Breast epithelium (tissue), 3 donors: ENCODE measurements around the gene MAPK8.

Experiments used
- POLR2A ChIP-seq: fragments of 450-650 bp; IDR thresholded peaks from one replicate; pipeline ENCODE4 v1.6.1; 2016; ENCODE audit warnings: antibody characterized with exemption, mild to moderate bottlenecking, moderate library complexity
- TF ChIP-seq, protein P1 (sequence below), 3 donors: fragments of 450-650 bp; IDR thresholded peaks; one replicate each; pipeline ENCODE4 v1.5.1; 2016 to 2017; ENCODE audit warnings: antibody characterized with exemption in 3 of 3, mild to moderate bottlenecking in 3 of 3, moderate library complexity in 3 of 3

DNA sequence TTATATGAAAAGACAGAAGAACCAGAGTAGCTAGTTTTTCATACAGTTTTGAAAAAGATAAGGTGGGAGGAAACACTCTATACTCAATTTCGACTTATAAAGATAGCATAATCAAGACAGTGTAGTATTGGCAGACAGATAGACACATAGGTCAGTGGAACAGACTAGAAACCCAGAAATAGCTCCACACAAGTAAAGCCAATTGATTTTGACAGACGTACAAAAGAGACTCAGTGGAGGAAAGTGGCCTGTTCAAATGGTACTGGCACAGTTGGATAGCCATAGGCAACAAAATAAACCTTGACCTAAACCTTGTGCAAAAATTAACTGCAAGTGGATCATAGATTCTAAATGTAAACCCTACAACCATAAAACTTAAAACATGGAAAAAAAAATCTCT, 46.8 kb downstream of the MAPK8 start:
- TF ChIP-seq, protein P1, sequence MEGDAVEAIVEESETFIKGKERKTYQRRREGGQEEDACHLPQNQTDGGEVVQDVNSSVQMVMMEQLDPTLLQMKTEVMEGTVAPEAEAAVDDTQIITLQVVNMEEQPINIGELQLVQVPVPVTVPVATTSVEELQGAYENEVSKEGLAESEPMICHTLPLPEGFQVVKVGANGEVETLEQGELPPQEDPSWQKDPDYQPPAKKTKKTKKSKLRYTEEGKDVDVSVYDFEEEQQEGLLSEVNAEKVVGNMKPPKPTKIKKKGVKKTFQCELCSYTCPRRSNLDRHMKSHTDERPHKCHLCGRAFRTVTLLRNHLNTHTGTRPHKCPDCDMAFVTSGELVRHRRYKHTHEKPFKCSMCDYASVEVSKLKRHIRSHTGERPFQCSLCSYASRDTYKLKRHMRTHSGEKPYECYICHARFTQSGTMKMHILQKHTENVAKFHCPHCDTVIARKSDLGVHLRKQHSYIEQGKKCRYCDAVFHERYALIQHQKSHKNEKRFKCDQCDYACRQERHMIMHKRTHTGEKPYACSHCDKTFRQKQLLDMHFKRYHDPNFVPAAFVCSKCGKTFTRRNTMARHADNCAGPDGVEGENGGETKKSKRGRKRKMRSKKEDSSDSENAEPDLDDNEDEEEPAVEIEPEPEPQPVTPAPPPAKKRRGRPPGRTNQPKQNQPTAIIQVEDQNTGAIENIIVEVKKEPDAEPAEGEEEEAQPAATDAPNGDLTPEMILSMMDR (IDR thresholded peaks at IDR 0.05): no peak
- TF ChIP-seq POLR2A: no peak
